HepG2 (cell line): ENCODE results near the gene CAPG. TPM values are rescaled to one million over a fixed set of nuclear protein-coding genes. Genes with fewer than 3 reads are reported as not detected.

Source experiments
- CHD2 ChIP-seq: IDR thresholded peaks from 2 replicates; pipeline ENCODE4 v1.6.1; 2011; ENCODE audit warnings: low read depth, low read length, improper control_type of control experiment
- EP300 ChIP-seq, 3 experiments: sonication (generic) in 1 of 3; formaldehyde crosslinking in 1 of 3; IDR thresholded peaks; 2 replicates each; pipeline versions ENCODE4 v1.5.1 to v1.6.1; 2011 to 2020; ENCODE audit warnings: low read depth in 2 of 3, low read length in 2 of 3, borderline replicate concordance in 1 of 3, improper control_type of control experiment in 1 of 3, mild to moderate bottlenecking in 1 of 3, missing genetic modification reagents in 1 of 3, moderate library complexity in 1 of 3
- GABPA ChIP-seq, 2 experiments: IDR thresholded peaks; 2 replicates each; pipeline ENCODE4 v1.6.1; 2011 to 2016; ENCODE audit warnings: low read depth in 2 of 2, low read length in 1 of 2, missing biosample characterization in 1 of 2, missing genetic modification characterization in 1 of 2
- GMEB1 ChIP-seq: sonication (generic); formaldehyde crosslinking; IDR thresholded peaks from 2 replicates; pipeline ENCODE4 v1.5.1; 2020; ENCODE audit warnings: missing genetic modification reagents, mild to moderate bottlenecking, borderline replicate concordance
- HDAC6 ChIP-seq: fragments of 200-600 bp; sonication (generic); IDR thresholded peaks from 2 replicates; pipeline ENCODE4 v1.7.0; 2017; ENCODE audit warnings: mild to moderate bottlenecking, antibody characterized with exemption, low read length, low read depth
- HNRNPH1 ChIP-seq: fragments of 200-400 bp; formaldehyde crosslinking; optimal IDR thresholded peaks from 2 replicates; pipeline ENCODE3; 2017; ENCODE audit warnings: mild to moderate bottlenecking, low read depth, low read length
- KLF6 ChIP-seq: IDR thresholded peaks from 2 replicates; pipeline ENCODE4 v1.8.0; 2016; ENCODE audit warnings: missing biosample characterization, missing genetic modification reagents
- KLF9 ChIP-seq: IDR thresholded peaks from 2 replicates; pipeline ENCODE4 v1.6.1; 2016; ENCODE audit warnings: low read depth
- NBN ChIP-seq: fragments of 450-650 bp; conservative IDR thresholded peaks from 2 replicates; pipeline ENCODE4 v1.6.1; 2017
- REXO4 ChIP-seq: sonication (generic); formaldehyde crosslinking; IDR thresholded peaks from 2 replicates; pipeline ENCODE4 v1.8.0; 2022; ENCODE audit warnings: missing genetic modification reagents, mild to moderate bottlenecking, borderline replicate concordance
- SNAPC4 ChIP-seq: sonication (generic); formaldehyde crosslinking; IDR thresholded peaks from 2 replicates; pipeline ENCODE4 v1.4.0; 2020; ENCODE audit warnings: mild to moderate bottlenecking, missing genetic modification reagents
- TOE1 ChIP-seq: sonication (generic); formaldehyde crosslinking; IDR thresholded peaks from 2 replicates; pipeline ENCODE4 v1.4.0; 2020; ENCODE audit warnings: mild to moderate bottlenecking, missing genetic modification reagents
- ZNF136 ChIP-seq: sonication (generic); formaldehyde crosslinking; IDR thresholded peaks from 2 replicates; pipeline ENCODE4 v1.8.1; 2022; ENCODE audit warnings: low read depth, mild to moderate bottlenecking, moderate library complexity, missing genetic modification reagents
- ZNF317 ChIP-seq: sonication (generic); formaldehyde crosslinking; IDR thresholded peaks from 2 replicates; pipeline ENCODE4 v1.5.0; 2020; ENCODE audit warnings: mild to moderate bottlenecking, missing genetic modification reagents
- ZNF619 ChIP-seq: sonication (generic); formaldehyde crosslinking; IDR thresholded peaks from 2 replicates; pipeline ENCODE4 v1.4.0; 2020; ENCODE audit warnings: mild to moderate bottlenecking, missing genetic modification reagents
- ZNF713 ChIP-seq: sonication (generic); formaldehyde crosslinking; IDR thresholded peaks from 2 replicates; pipeline ENCODE4 v1.4.0; 2020; ENCODE audit warnings: mild to moderate bottlenecking, missing genetic modification reagents
- ZNF777 ChIP-seq: sonication (generic); formaldehyde crosslinking; IDR thresholded peaks from 2 replicates; pipeline ENCODE4 v1.4.0; 2020; ENCODE audit warnings: missing genetic modification reagents
- ZSCAN9 ChIP-seq: IDR thresholded peaks from 2 replicates; pipeline ENCODE4 v1.6.1; 2016; ENCODE audit warnings: borderline replicate concordance
- polyA plus RNA-seq, 8 experiments: library from polyadenylated mRNA; depleted of rRNA in 3 of 8; stranded (reverse) in 7 of 8; unstranded in 1 of 8; fragments of >200 nt; fragmentation: Illumina TruSeq in 4 of 8; extraction: Trizol in 4 of 8; gene quantifications; 2 replicates each; pipeline versions ENCODE4 v1.2.1 to v1.2.3, GENCODE V29; 2011 to 2016; ENCODE audit warnings: low read depth in 4 of 8, missing spikeins in 1 of 8, mixed read lengths in 1 of 8; ENCODE audit not compliant: insufficient read depth in 1 of 8
- total RNA-seq, 5 experiments: library from RNA; depleted of rRNA; stranded (reverse); fragments of >200 nt; fragmentation: Illumina TruSeq; extraction: Trizol; gene quantifications; 2 replicates each; pipeline ENCODE4 v1.2.3, GENCODE V29; 2016; ENCODE audit warnings: low read depth in 1 of 5

The CAPG gene
- total and polyA plus RNA-seq, 2 of the 13 experiments (the other 11 are each of a cell fraction or from before 2014, with no cell fraction given), result 12.7 to 18.2 TPM

GRCh38 chr2:85421260-85422071 is 11.3 kb upstream of the CAPG start (continued):
- TF ChIP-seq GABPA (IDR thresholded peaks at IDR 0.05; ENCODE audit: low read depth, low read length) (no peak), GABPA (CRISPR knock-in tag; IDR thresholded peaks at IDR 0.05; ENCODE audit: low read depth) (peak; percentile 70), HNRNPH1 (no peak), SNAPC4 (CRISPR knock-in tag) (no peak), ZNF619 (CRISPR knock-in tag) (no peak), ZNF777 (peak; percentile 36; the same call in 1 of the 2 replicates), ZNF136 (CRISPR knock-in tag) (no peak; the same call in 1 of the 2 replicates), GMEB1 (CRISPR knock-in tag) (0 out of 2 replicates have a peak, but pooled peaks have one; percentile 8), ZNF713 (CRISPR knock-in tag) (no peak), ZNF317 (CRISPR knock-in tag) (no peak), HDAC6 (no peak), CHD2 (no peak), NBN (no peak), KLF9 (CRISPR knock-in tag) (peak; percentile 35; the same call in 1 of the 2 replicates), REXO4 (CRISPR knock-in tag) (no peak), EP300 (IDR thresholded peaks at IDR 0.05; ENCODE audit: low read depth in 2 of 2, low read length in 2 of 2) (peak; percentile 94 to 98), EP300 (CRISPR knock-in tag; IDR thresholded peaks at IDR 0.05; ENCODE audit: borderline replicate concordance) (peak; percentile 95), TOE1 (CRISPR knock-in tag) (no peak), KLF6 (peak; percentile 75; the same call in 1 of the 2 replicates), ZSCAN9 (CRISPR knock-in tag) (peak; percentile 84; the same call in 1 of the 2 replicates)
